Calu3 (cell line): Measurements from ENCODE around the gene MUC22. TPM values are rescaled to one million over a fixed set of nuclear protein-coding genes. Genes with fewer than 3 reads are reported as not detected.

Source experiments
- BruUV-seq: library from RNA; stranded (reverse); fragments of 400-500 nt; replicated peaks from 2 replicates; lab custom pipeline; 2021; lab: Mats Ljungman, UMichigan
- CTCF ChIA-PET: fragments of 300-600 bp; sonication (Branson Sonifier 250); formaldehyde crosslinking; loops from one replicate; lab custom pipeline; 2022; ENCODE audit warnings: antibody characterized with exemption; lab: Charles Lee
- DNase-seq: peaks from one replicate; pipeline ENCODE4 v3.0.0; 2022
- H3K27ac Mint-ChIP-seq: one replicate; pipeline ENCODE4 v1.8.0; 2022; ENCODE audit warnings: mixed read lengths; ENCODE audit not compliant: unreplicated experiment
- H3K27me3 Mint-ChIP-seq: one replicate; pipeline ENCODE4 v1.8.0; 2022; ENCODE audit warnings: mixed read lengths; ENCODE audit not compliant: unreplicated experiment
- H3K36me3 Mint-ChIP-seq: one replicate; pipeline ENCODE4 v1.8.0; 2022; ENCODE audit warnings: mild to moderate bottlenecking, moderate library complexity, mixed read lengths; ENCODE audit not compliant: insufficient read depth, unreplicated experiment
- H3K4me1 Mint-ChIP-seq: one replicate; pipeline ENCODE4 v1.8.0; 2022; ENCODE audit warnings: mild to moderate bottlenecking, low read depth, mixed read lengths; ENCODE audit not compliant: unreplicated experiment
- H3K4me3 Mint-ChIP-seq: one replicate; pipeline ENCODE4 v1.8.0; 2022; ENCODE audit warnings: mild to moderate bottlenecking, low read depth, moderate library complexity, mixed read lengths; ENCODE audit not compliant: unreplicated experiment
- H3K9me3 Mint-ChIP-seq: one replicate; pipeline ENCODE4 v1.8.0; 2022; ENCODE audit warnings: low read depth, mixed read lengths; ENCODE audit not compliant: unreplicated experiment
- CTCF ChIP-seq: fragments of 200-600 bp; IDR thresholded peaks from one replicate; pipeline ENCODE4 v1.8.0; 2022; ENCODE audit warnings: antibody characterized with exemption; ENCODE audit not compliant: unreplicated experiment
- intact Hi-C: fragments of 100-400 bp; cut with micrococcal nuclease; formaldehyde crosslinking; loops from one replicate; pipeline ENCODE4 v1.10.0; 2022; ENCODE audit not compliant: unreplicated experiment
- total RNA-seq: library from RNA; stranded (reverse); gene quantifications from 2 replicates; pipeline ENCODE4 v1.2.3, GENCODE V29; 2022

MUC22 gene
- total RNA-seq, 1 experiment from 2014 or later, result not detected

DNA sequence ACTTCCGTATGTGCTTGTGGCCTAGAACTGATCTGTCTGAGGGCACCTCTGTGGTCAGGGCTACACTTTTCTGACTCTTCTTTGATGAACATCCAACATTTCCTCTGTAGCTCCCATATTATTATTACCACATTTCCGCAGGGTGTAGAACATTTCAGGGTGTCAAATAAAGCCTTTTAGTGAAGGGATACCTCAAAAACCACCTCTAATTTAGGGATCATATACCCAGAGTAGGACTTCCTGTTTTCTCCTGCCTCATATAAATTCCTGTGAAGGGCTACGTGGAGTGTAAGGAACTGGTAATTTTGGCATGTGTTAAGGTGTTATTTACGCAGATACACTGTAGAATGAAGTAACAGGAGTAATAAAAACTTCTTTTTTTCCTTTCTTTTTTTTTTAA lies 5.5 kb upstream of the MUC22 start:
- BruUV-seq, result TSS peak; percentile 92
- Mint-ChIP-seq H3K27me3 (no peaks in the 10 kb centered on the region), H3K9me3 (peaks cover 7% of the 10 kb centered on the region), H3K27ac (peak overlapping the region; percentile 77), H3K36me3 (peaks cover 34% of the 10 kb centered on the region), H3K4me1 (peaks cover 63% of the 10 kb centered on the region), H3K4me3 (no peak overlapping the region)
- TF ChIP-seq CTCF, result no peak
- intact Hi-C loops, result loop anchor here (10.0 kb wide), 1 partner anchor 70 kb away; the partner anchor contains the start of gene SFTA2
- CTCF ChIA-PET, result interaction anchor here (0.7 to 2.8 kb wide), 16 partner anchors 9 to 120 kb away, joined by 3 to 13 read pairs (median 4); partner anchors contain the start of genes DDR1, SFTA2 and VARS2
- DNase-seq, result no peak

DNA sequence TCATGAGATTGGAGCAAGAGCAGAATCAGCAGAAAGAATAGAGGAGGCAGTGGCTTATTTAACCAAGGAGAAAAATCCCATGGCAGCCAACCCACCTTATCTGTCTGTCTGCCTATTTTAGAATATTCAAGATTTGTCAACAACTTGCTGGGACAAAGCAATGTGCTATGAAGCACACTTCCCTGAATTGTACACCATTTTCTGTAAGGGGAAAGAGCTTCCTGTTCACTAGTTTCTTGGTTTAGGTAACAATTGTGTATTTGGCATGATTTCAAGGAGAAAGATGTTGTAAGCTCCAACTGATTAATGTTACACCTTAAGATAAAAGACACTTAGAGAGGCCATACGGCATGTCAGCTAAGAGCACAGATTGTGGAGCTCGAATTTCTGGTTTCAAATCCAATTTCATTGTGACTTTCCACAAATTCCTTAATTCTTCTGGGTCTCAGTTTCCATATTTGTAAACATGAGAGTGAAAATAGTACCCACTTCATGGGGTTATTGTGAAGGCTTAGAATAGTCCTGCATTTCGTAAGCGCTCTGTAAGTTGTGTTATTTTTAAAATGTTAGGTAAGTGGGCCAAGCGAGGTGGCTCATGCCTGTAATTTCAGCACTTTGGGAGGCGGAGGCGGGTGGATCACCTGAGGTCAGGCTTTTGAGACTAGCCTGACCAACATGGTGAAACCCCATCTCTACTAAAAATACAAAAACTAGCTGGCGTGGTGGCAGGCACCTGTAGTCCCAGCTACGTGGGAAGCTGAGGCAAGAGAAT lies 4.8 kb upstream of the MUC22 start:
- BruUV-seq, result no TSS peak
- CTCF ChIA-PET, result interaction anchor here (0.6 to 2.8 kb wide), 9 partner anchors 21 to 121 kb away, joined by 3 to 13 read pairs (median 3); partner anchors contain the start of genes DDR1, PSORS1C1 and SFTA2
- intact Hi-C loops, result loop anchor here (2.0 to 10.0 kb wide), 2 partner anchors 31 to 71 kb away; partner anchors contain the start of gene SFTA2
- H3K27ac Mint-ChIP-seq, result peak overlapping the region; percentile 77
- H3K9me3 Mint-ChIP-seq, result peaks cover 5% of the 10 kb centered on the region
- TF ChIP-seq CTCF, result no peak
- no peak overlapping the region for H3K4me3 Mint-ChIP-seq
- no peaks in the 10 kb centered on the region for H3K27me3 Mint-ChIP-seq
- H3K4me1 Mint-ChIP-seq, result peaks cover 70% of the 10 kb centered on the region
- no peak for DNase-seq
- peaks cover 29% of the 10 kb centered on the region for H3K36me3 Mint-ChIP-seq

- no TSS peak for BruUV-seq
- peaks cover 5% of the 10 kb centered on the region for H3K9me3 Mint-ChIP-seq
- CTCF ChIA-PET, result interaction anchor here (0.7 to 1.7 kb wide), 19 partner anchors 10 to 100 kb away, joined by 3 to 11 read pairs (median 5); partner anchors contain the start of genes GTF2H4, SFTA2 and VARS2
- peak; percentile 72 for DNase-seq
- peaks cover 29% of the 10 kb centered on the region for H3K36me3 Mint-ChIP-seq
- H3K27ac Mint-ChIP-seq, result peak overlapping the region; percentile 85
- H3K4me1 Mint-ChIP-seq, result peaks cover 70% of the 10 kb centered on the region
- TF ChIP-seq CTCF, result no peak
- H3K4me3 Mint-ChIP-seq, result peak overlapping the region; percentile 27
- intact Hi-C loops, result loop anchor here (2.0 to 10.0 kb wide), 2 partner anchors 29 to 73 kb away; partner anchors contain the start of gene SFTA2
- no peaks in the 10 kb centered on the region for H3K27me3 Mint-ChIP-seq
Observed at GRCh38 chr6:31007694-31008093, 2.6 kb upstream of the MUC22 start.

DNA sequence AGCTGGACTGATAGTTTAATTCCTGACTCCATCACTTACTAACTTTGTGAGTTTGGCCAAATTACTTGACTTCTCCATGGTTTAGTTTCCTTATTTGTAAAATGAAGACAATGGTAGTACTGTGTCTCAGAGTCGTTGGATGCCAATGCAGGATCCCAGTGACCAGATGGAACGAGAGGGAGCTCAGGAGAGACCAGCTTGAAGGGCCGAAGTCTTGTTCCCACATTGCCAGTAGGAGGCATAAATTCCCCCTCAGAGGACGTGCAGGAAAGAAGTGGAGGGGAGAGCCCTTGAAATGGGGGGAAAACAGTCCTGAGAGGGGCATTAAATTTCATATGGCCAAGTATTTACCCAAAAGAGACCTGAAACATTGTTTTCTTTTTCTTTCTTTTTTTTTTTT lies 2.1 kb upstream of the MUC22 start:
- peaks cover 25% of the 10 kb centered on the region for H3K36me3 Mint-ChIP-seq
- peaks cover 2% of the 10 kb centered on the region for H3K9me3 Mint-ChIP-seq
- intact Hi-C loops, result loop anchor here (10.0 kb wide), 1 partner anchor 73 kb away; the partner anchor contains the start of gene SFTA2
- CTCF ChIA-PET, result interaction anchor here (0.7 to 1.7 kb wide), 20 partner anchors 9 to 100 kb away, joined by 3 to 11 read pairs (median 5); partner anchors contain the start of genes GTF2H4, SFTA2 and VARS2
- peaks cover 65% of the 10 kb centered on the region for H3K4me1 Mint-ChIP-seq
- peak overlapping the region; percentile 27 for H3K4me3 Mint-ChIP-seq
- H3K27ac Mint-ChIP-seq, result peak overlapping the region; percentile 85
- no TSS peak for BruUV-seq
- no peaks in the 10 kb centered on the region for H3K27me3 Mint-ChIP-seq
- peak; percentile 37 for TF ChIP-seq CTCF
- peak; percentile 30 for DNase-seq
